ENCODE data around the gene NCK2. TPM values are rescaled to one million over a fixed set of nuclear protein-coding genes. Genes with fewer than 3 reads are reported as not detected.

NCK2 gene
- total and polyA plus RNA-seq, 12 donors: 18.5 to 45.1 (median 29.0) TPM

GRCh38 chr2:105712981-105713596, 31.6 kb upstream of the NCK2 start:
- ATAC-seq: peak in 3 of 8 donors; percentile 13 to 29 (median 22)
- intact Hi-C loops (cut with DNase I): no loop called here

GRCh38 chr2:105714141-105714540, 30.6 kb upstream of the NCK2 start:
- H3K36me3 ChIP-seq: no peaks in the 10 kb centered on the region
- intact Hi-C loops (cut with DNase I): no loop called here
- H3K4me3 ChIP-seq: no peak overlapping the region
- no peaks in the 10 kb centered on the region for H3K27me3 ChIP-seq
- 86 to 95% methylated on average over 6 of the region's 6 CpGs for WGBS, 2 donors
- no peaks in the 10 kb centered on the region for H3K4me1 ChIP-seq
- ATAC-seq: no peak
- no peak for TF ChIP-seq CTCF (IDR thresholded peaks at IDR 0.05)
- no peaks in the 10 kb centered on the region for H3K9me3 ChIP-seq
- DNase-seq: no peak
- no peak overlapping the region for H3K27ac ChIP-seq

More at GRCh38 chr2:105712981-105713596, 31.6 kb upstream of the NCK2 start:
- WGBS, 2 donors: 93% methylated on average over 6 of the region's 6 CpGs
- Histone ChIP-seq H3K27ac (no peak overlapping the region), H3K4me1 (no peaks in the 10 kb centered on the region), H3K27me3 (no peaks in the 10 kb centered on the region), H3K36me3 (no peaks in the 10 kb centered on the region), H3K9me3 (no peaks in the 10 kb centered on the region), H3K4me3 (no peak overlapping the region)
- TF ChIP-seq CTCF (IDR thresholded peaks at IDR 0.05): no peak
- DNase-seq: no peak

GRCh38 chr2:105718846-105719481, 25.7 kb upstream of the NCK2 start:
- Histone ChIP-seq H3K27ac (no peak overlapping the region), H3K4me3 (no peak overlapping the region), H3K27me3 (no peaks in the 10 kb centered on the region), H3K9me3 (no peaks in the 10 kb centered on the region), H3K36me3 (no peaks in the 10 kb centered on the region), H3K4me1 (no peaks in the 10 kb centered on the region)
- intact Hi-C loops (cut with DNase I): no loop called here
- no peak for TF ChIP-seq CTCF (IDR thresholded peaks at IDR 0.05)
- ATAC-seq: no peak
- no peak for DNase-seq
- WGBS, 2 donors: 57 to 60% methylated on average over 8 of the region's 8 CpGs

GRCh38 chr2:105721991-105722511, 22.7 kb upstream of the NCK2 start:
- Histone ChIP-seq H3K4me1 (no peaks in the 10 kb centered on the region), H3K27me3 (no peaks in the 10 kb centered on the region), H3K27ac (no peak overlapping the region), H3K36me3 (no peaks in the 10 kb centered on the region), H3K4me3 (no peak overlapping the region), H3K9me3 (peaks cover 0 to 5% (median 1%) of the 10 kb centered on the region in 11 donors)
- 88 to 91% methylated on average over 8 of the region's 8 CpGs for WGBS, 2 donors
- TF ChIP-seq CTCF (IDR thresholded peaks at IDR 0.05): no peak
- no peak for ATAC-seq
- intact Hi-C loops (cut with DNase I): no loop called here
- DNase-seq: no peak

Measured in heart right ventricle (tissue), 16 donors.